Activated CD4-positive, CD25-positive, alpha-beta regulatory T cell treated with anti-CD3 and anti-CD28 coated beads, Interleukin-2, amount 50 U/mL, for 16 hours (primary cell): ENCODE measurements around the gene RAB31.

Experiments
- DNase-seq: peaks from one replicate; pipeline ENCODE4 v3.0.0-alpha.2; 2020; ENCODE audit warnings: low read depth, low spot score

The RAB31 gene

GRCh38 chr18:9787712-9788111, 79.6 kb downstream of the RAB31 start:
- DNase-seq = no peak

DNA sequence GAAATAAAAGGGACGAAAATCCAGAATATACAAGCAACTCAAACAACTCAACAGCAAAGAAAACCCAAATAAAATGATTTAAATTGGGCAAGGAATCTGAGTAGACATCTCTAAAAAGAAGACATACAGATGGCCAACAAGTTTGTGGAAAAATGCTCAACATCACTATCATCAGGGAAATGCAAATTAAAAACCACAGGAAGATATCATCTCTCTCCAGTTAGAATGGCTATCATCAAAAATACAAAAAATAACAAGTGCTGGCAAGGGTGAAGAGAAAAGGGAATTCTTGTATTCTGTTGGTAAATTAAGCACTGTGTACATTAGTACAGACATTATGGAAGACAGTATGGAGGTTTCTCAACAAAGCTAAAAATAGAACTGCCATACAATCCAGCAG, 80.0 kb downstream of the RAB31 start:
- DNase-seq = no peak

- DNase-seq = no peak
Measured at GRCh38 chr18:9788860-9789259, 80.8 kb downstream of the RAB31 start.

- no peak for DNase-seq
Measured at GRCh38 chr18:9790261-9790660, 82.2 kb downstream of the RAB31 start.

DNA sequence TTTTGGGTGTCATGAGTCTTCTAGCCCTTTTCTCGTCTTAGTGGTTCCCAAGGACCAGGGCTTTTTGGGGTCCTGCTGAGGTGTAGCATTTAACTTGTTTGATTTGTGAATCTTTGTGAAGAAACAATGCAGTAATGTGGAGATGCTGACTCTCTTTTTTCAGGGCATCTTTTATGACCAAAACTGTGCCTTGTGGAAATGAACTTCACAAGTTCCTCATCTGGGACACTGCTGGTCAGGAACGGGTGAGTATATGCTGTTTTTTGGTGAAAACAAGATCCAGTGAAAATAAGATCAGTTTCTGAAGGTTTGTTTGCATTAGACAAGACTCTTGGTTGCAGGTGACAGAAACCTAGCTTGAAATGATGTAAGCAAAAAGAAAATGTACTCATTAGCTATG, 83.9 kb downstream of the RAB31 start:
- DNase-seq = no peak

DNA sequence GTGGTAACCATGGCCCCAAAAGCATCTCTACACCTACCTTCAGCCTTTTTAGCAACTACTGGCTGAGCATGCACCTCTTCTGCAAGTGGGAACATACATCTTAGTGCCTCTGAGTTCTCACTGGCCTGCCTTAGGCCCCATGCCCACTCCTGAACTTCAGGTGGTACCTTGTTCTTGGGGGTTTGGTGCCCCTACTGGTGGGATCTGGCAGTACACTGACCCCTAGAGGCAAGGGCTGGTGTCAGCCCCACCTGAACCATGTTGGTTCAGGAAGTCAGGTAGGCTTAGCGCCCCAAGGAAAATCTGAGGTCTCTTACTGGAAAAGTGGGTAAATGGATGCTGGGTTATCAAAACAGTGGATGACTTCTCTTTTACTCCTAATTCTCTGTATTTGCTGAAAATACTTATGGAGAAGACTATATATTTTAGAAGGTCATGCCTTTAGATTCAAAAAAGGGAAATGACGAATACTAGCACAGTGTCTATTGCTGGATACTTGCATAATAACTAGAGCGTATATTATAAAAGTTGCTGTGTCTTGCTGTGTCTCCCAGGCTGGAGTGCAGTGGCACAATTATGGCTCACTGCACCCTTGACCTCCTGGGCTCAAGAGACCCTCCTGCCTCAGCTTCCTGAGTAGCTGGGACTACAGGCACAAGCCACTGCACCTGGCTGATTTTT, 84.6 kb downstream of the RAB31 start:
- DNase-seq = no peak

GRCh38 chr18:9796011-9796410, 87.9 kb downstream of the RAB31 start:
- no peak for DNase-seq

- DNase-seq = no peak
Measured at GRCh38 chr18:9796935-9797549, 88.9 kb downstream of the RAB31 start.

GRCh38 chr18:9802175-9803062, 94.3 kb downstream of the RAB31 start:
- DNase-seq = no peak

GRCh38 chr18:9803063-9803697, 95.1 kb downstream of the RAB31 start:
- DNase-seq = no peak

- DNase-seq = no peak
Measured at GRCh38 chr18:9803698-9804516, 95.8 kb downstream of the RAB31 start.

DNA sequence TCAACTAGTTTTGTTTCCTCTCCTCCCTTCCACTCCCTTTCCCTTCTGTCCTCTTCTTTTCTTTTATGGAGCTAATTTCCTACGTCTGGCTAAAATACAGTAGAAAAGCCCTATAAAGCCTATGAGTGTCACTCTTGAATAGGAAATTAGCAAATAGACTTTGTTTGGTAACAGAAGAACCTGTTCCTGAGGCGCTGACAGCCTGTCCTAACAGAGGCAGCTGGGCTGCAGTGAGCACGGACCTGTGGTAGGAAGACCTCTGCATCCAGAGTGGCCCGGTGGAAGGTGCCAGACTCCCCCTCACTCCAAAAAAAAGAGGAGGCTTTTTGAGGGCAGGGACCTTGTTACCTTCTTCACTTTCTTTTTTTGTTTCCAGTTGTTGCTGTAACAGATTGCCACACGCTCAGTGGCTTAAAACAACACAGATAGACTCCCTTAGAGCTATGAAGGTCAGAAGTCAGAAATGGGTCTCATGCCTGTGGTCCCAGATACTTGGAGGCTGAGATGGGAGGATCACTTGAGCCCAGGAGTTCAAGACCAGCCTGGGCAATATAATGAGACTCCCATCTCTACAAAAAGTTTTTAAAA, 96.5 kb downstream of the RAB31 start:
- no peak for DNase-seq

GRCh38 chr18:9806905-9807304, 98.8 kb downstream of the RAB31 start:
- DNase-seq = no peak

DNA sequence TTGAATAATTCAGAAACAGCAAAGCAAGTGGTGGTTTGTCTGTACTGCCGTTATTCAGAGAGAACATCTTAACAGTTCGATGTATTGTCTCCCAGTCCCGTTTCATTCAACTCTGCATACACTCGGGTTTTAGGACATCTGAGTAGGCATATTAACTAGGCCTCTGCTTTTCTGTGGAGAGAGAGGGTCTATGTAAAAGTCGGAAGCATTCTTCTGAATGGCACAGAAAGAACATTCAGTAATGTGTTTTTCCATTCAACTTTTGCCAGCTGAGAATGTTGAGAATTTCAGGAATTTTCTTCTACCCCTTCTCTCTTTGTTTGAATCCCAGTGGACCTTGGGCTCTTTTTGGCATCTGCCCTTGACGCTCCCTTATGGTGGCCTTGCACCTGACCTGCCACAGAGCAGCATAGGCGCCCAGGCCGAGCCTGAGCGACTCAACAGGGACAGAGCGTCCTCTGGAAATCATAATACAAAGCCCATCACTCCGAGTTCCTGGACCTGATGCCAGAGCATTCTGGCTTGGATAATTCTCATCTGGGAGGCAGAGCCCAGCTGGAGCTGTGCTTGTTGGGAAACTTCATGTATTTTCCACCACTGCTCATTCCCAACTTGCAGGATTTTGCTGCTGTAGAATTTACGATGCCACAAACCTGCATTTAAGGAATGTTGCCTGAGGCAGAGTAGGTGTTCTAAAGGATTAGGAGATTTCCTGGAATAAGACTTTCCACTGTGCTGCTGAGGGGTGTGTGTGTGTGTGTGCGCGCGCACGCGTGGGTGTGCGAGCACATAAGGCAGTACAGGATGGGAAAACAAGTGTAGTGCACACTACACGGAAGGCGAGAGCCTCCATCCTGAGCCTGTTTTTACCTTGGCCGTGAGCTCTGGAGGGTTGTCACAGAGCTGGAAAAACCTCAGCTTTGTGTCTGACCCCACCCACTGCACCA, 100.5 kb downstream of the RAB31 start:
- DNase-seq = no peak

DNA sequence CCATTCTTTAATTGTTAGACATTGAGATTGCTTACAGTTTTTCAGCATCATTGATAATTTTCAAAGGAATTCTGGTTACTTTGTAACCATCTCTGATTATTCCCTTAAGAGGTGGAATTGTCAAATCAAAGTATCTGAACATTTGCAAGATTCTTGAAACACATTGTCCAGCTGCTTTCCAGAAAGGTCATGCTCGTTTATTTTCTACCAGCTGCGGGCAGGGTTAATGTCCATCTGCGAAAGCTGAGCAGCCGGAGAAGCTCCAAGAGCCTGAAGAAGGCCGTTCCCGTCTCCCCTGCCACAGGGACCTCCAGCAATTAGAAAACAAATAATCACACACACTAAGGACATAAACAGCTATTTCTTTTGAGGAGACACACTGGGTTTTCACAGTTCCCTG, 101.6 kb downstream of the RAB31 start:
- DNase-seq = no peak

DNA sequence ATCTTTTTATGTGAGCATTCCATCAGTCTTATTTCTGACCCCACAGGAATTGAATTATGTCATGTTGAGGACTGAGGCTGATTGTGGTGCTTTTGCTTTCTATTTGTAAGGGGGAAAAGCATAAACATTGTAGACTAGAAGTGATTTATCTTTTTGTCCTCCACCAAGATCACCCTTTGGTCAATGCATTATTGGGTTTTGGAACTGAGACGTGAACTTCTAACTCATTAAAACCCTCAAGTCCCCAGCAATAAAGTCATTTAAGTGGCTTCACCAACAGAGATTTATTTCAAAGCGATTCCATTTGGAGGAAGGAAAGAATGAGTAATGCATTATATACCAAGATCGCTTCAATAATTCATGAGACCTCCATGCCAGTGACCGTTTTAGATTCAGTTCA, 102.2 kb downstream of the RAB31 start:
- DNase-seq = no peak

DNA sequence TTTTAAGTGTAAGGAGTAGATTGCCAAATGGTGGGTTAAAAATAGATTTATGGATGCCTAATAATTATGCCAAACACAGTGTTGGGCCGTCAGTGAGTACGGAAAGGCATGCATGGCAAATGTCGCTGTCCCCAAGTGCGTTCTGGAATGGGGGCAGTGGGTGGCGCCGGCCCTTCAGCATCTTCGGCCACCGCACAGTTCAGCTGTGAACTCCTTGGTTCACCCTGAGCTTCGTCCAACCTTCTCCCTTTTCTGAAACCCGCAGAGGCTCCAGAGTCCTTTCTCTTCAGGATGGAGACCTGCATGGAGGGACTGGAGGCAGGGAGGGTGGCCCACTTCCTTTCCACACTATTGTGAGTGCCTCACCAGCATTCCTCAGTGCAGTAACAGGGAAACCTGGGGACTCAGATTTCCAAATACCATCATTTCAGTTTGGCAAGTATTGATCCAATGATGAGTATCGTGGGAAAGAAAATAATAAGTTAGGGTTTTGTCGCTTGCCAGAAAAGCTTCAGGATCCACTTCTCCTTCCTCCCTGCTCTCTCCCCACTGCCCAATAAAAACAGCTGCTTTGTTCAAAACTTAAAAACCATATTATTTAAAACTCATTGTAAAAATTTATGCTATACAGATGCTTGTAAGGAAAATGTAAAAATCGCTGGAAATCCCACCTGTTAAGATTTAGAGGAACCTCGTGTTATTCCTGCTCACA, 103.0 kb downstream of the RAB31 start:
- no peak for DNase-seq

DNA sequence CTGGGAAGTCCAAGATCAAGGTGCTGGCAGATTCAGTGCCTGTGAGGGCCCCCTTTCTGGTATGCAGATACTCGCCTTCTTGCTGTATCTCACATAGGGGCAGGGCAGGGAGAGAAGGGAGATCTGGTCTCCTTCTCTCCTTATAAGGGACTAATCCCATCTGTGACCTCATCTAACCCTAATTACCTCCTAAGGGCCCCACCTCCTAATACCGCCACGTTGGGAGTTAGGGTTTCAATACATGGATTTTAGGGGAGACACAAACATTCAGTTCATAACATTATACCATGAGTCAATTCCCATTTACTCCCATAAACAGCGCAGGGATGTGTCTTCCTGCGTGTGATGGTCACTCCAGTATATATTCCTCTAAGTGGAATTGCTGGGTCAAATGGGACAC, 103.9 kb downstream of the RAB31 start:
- DNase-seq = no peak

- no peak for DNase-seq
Measured at GRCh38 chr18:9814431-9814830, 106.3 kb downstream of the RAB31 start.
